ENCODE data around the gene URB1.

GRCh38 chr21:32366191-32366590 is 26.6 kb downstream of the URB1 start:
- TF ChIP-seq, protein P1, sequence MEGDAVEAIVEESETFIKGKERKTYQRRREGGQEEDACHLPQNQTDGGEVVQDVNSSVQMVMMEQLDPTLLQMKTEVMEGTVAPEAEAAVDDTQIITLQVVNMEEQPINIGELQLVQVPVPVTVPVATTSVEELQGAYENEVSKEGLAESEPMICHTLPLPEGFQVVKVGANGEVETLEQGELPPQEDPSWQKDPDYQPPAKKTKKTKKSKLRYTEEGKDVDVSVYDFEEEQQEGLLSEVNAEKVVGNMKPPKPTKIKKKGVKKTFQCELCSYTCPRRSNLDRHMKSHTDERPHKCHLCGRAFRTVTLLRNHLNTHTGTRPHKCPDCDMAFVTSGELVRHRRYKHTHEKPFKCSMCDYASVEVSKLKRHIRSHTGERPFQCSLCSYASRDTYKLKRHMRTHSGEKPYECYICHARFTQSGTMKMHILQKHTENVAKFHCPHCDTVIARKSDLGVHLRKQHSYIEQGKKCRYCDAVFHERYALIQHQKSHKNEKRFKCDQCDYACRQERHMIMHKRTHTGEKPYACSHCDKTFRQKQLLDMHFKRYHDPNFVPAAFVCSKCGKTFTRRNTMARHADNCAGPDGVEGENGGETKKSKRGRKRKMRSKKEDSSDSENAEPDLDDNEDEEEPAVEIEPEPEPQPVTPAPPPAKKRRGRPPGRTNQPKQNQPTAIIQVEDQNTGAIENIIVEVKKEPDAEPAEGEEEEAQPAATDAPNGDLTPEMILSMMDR (conservative IDR thresholded peaks at IDR 0.05; ENCODE audit: low read length): no peak
- no peak for TF ChIP-seq EZH2phosphoT487 (IDR thresholded peaks at IDR 0.05; ENCODE audit: borderline replicate concordance, low read depth, low read length)
